Measurements from ENCODE around the gene DDA1.

The DDA1 gene

GRCh38 chr19:17296273-17296672 is 13.1 kb upstream of the DDA1 start:
- ChIA-PET CTCF (interaction anchor here (0.6 to 0.7 kb wide), 4 partner anchors 36 to 407 kb away, joined by 3 to 8 read pairs (median 4); no protein-coding TSS in a partner anchor), POLR2A (ENCODE audit: low non-redundant PET) (no interaction called here)
- peak overlapping the region; percentile 91 for H3K27ac ChIP-seq
- peak; percentile 72 for DNase-seq (ENCODE audit: low spot score)
- TF ChIP-seq, protein P1, sequence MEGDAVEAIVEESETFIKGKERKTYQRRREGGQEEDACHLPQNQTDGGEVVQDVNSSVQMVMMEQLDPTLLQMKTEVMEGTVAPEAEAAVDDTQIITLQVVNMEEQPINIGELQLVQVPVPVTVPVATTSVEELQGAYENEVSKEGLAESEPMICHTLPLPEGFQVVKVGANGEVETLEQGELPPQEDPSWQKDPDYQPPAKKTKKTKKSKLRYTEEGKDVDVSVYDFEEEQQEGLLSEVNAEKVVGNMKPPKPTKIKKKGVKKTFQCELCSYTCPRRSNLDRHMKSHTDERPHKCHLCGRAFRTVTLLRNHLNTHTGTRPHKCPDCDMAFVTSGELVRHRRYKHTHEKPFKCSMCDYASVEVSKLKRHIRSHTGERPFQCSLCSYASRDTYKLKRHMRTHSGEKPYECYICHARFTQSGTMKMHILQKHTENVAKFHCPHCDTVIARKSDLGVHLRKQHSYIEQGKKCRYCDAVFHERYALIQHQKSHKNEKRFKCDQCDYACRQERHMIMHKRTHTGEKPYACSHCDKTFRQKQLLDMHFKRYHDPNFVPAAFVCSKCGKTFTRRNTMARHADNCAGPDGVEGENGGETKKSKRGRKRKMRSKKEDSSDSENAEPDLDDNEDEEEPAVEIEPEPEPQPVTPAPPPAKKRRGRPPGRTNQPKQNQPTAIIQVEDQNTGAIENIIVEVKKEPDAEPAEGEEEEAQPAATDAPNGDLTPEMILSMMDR (conservative IDR thresholded peaks at IDR 0.05; ENCODE audit: low read depth): 0 out of 2 replicates have a peak, but pooled peaks have one; percentile 25

DNA sequence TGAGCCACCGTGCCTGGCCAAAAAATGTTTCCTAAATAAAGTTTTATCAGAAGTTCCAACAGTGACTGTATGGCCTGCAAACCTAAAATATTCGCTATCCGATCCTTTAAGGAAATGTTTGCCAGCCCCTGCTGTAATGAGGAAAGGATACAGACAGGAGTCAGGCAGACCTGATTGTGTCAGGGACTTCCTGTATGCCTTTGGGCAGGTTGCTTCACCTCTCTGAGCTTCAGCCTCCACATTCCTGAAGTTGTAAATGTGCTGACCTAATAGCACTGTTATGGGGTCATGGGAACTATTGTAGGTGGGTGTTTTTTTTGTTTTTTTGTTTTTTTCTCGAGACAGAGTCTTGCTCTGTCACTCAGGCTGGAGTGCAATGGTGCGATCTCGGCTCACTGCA is 12.4 kb upstream of the DDA1 start:
- ChIA-PET POLR2A (ENCODE audit: low non-redundant PET) (no interaction called here), CTCF (interaction anchor here (0.7 to 1.2 kb wide), 3 partner anchors 14 to 88 kb away, joined by 3 read pairs; no protein-coding TSS in a partner anchor)
- TF ChIP-seq, protein P1 (conservative IDR thresholded peaks at IDR 0.05; ENCODE audit: low read depth): no peak
- no peak for DNase-seq (ENCODE audit: low spot score)
- peak overlapping the region; percentile 91 for H3K27ac ChIP-seq

GRCh38 chr19:17300992-17301619 is 8.3 kb upstream of the DDA1 start:
- peak overlapping the region; percentile 98 for H3K27ac ChIP-seq
- no peak for DNase-seq (ENCODE audit: low spot score)
- ChIA-PET POLR2A (ENCODE audit: low non-redundant PET) (interaction anchor here (0.6 kb wide), 1 partner anchor 94 kb away, joined by 5 read pairs; no protein-coding TSS in a partner anchor), CTCF (no interaction called here)
- TF ChIP-seq, protein P1 (conservative IDR thresholded peaks at IDR 0.05; ENCODE audit: low read depth): no peak

DNA sequence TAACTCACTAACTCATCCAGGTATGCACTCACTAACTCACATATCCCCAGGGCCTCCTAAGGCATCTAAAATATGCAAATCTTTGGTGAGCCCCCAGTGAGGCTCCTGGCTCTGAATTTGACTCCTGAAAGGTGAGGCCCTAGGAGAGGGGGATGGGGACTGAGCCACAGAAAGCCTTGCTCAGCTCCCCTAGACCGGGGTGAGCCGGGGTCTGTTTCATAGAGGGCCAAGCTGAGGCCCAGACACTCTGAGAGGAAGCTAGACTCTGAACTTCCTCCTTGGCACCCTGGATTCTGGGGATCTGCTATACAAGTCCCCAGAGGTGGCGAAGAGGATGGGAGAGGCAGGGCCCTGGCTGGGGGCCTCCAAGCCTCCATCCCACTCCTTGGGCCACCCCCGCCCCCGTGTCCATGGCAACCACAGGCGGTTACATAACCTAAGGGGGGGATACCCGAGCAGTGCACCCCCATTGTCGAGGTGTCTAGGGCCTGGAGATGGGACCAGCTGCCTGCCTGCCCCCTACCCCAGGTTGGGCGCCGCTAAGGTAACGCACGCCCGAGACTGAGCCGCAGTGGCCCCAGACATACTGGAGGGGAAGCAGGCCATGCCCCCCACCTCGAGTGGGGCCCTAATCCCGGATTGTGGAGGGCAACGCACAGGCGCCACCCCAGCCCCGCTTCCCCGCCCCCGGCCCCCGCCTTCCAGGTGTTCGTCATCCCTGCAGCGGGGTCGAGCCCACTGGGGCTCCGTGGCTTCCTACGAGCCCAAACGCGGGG is 6.8 kb upstream of the DDA1 start:
- no peak for DNase-seq (ENCODE audit: low spot score)
- TF ChIP-seq, protein P1 (conservative IDR thresholded peaks at IDR 0.05; ENCODE audit: low read depth): no peak
- ChIA-PET CTCF (interaction anchor here (1.0 kb wide), 1 partner anchor 31 kb away, joined by 4 read pairs; no protein-coding TSS in a partner anchor), POLR2A (ENCODE audit: low non-redundant PET) (interaction anchor here (0.5 kb wide), 1 partner anchor 85 kb away, joined by 3 read pairs; no protein-coding TSS in a partner anchor)
- H3K27ac ChIP-seq: peak overlapping the region; percentile 98

- ChIA-PET CTCF (interaction anchor here (0.6 to 1.3 kb wide), 4 partner anchors 10 to 856 kb away, joined by 3 to 5 read pairs (median 4); partner anchors contain the start of gene TMEM38A), POLR2A (ENCODE audit: low non-redundant PET) (interaction anchor here (0.6 kb wide), 1 partner anchor 632 kb away, joined by 3 read pairs; no protein-coding TSS in a partner anchor)
- peak within 1 kb of the TSS; percentile 98 for H3K27ac ChIP-seq
- TF ChIP-seq, protein P1 (conservative IDR thresholded peaks at IDR 0.05; ENCODE audit: low read depth): peak; percentile 74
- peak; percentile 96 for DNase-seq (ENCODE audit: low spot score)
Measured at GRCh38 chr19:17303167-17303939, 6.0 kb upstream of the DDA1 start, which contains the start of gene ABHD8. Gene ABHD8 (minus strand): TSS chr19:17303425. CDS start chr19:17301616, 1,809 bp downstream.

All from RWPE1 (cell line).